Measurements from ENCODE around the gene KIF13A.
"Not testable (repeated sequence)": the region's sequence is repeated elsewhere in the genome, so short reads cannot be mapped to it uniquely, and the experiment has no call there.

DNA sequence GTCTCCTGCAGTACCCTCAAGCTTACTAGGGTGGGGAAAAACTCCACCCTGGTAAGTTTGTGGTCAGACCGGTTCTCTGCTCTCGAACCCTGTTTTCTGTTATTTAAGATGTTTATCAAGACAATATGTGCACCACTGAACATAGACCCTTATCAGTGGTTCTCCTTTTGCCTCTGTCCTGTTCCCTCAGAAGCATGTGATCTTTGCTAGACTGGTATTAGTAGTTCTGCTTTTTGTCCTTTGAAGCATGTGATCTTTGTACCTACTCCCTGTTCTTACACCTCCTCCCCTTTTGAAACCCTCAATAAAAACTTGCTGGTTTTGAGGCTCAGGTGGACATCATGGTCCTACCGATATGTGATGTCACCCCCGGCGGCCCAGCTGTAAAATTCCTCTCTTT, 180.0 kb downstream of the KIF13A start:
- TF ChIP-seq EZH2 (optimal IDR thresholded peaks at IDR 0.05; ENCODE audit: low read depth, low read length), result not testable (repeated sequence)
- TF ChIP-seq, protein P1, sequence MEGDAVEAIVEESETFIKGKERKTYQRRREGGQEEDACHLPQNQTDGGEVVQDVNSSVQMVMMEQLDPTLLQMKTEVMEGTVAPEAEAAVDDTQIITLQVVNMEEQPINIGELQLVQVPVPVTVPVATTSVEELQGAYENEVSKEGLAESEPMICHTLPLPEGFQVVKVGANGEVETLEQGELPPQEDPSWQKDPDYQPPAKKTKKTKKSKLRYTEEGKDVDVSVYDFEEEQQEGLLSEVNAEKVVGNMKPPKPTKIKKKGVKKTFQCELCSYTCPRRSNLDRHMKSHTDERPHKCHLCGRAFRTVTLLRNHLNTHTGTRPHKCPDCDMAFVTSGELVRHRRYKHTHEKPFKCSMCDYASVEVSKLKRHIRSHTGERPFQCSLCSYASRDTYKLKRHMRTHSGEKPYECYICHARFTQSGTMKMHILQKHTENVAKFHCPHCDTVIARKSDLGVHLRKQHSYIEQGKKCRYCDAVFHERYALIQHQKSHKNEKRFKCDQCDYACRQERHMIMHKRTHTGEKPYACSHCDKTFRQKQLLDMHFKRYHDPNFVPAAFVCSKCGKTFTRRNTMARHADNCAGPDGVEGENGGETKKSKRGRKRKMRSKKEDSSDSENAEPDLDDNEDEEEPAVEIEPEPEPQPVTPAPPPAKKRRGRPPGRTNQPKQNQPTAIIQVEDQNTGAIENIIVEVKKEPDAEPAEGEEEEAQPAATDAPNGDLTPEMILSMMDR (IDR thresholded peaks at IDR 0.05; ENCODE audit: low read length), result not testable (repeated sequence)

Measured in MM.1S (cell line).